Fibroblast of skin of abdomen (primary cell): Measurements from ENCODE around the gene ADGRG3.
"Not testable (repeated sequence)": the region's sequence is repeated elsewhere in the genome, so short reads cannot be mapped to it uniquely, and the experiment has no call there.

Experiments used
- DNase-seq: peaks from one replicate; pipeline ENCODE4 v3.0.0-alpha.2; 2013

ADGRG3 gene

GRCh38 chr16:57663917-57664661, 4.0 kb upstream of the ADGRG3 start:
- no peak for DNase-seq

- no peak for DNase-seq
Observed at GRCh38 chr16:57664662-57665025, 3.5 kb upstream of the ADGRG3 start.

DNA sequence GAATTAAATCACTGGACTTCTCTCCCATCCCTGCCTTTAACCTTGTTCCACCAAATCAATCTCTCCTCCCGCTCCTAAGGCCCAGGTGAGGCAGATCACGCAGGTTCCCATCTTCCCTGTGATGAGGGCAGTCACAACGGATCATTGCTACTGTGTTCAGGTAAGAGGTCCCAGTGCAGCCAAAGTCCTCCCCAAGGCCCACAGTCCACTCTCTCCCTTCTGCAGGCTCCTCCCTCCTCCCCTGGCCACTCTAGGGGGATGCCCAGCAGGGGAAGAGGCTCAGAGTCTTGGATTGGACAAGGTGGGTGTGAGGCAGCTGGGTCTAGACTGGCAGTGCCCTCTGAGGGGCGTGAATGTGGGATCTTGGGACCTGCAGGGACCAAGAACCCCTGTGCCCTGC, 2.6 kb upstream of the ADGRG3 start:
- DNase-seq: no peak

- DNase-seq: no peak
Observed at GRCh38 chr16:57666353-57667047, 1.6 kb upstream of the ADGRG3 start.

GRCh38 chr16:57667048-57667525, 1.0 kb upstream of the ADGRG3 start:
- DNase-seq: no peak

- no peak for DNase-seq
Observed at GRCh38 chr16:57667526-57668262, 412 bp upstream of the ADGRG3 start.

DNA sequence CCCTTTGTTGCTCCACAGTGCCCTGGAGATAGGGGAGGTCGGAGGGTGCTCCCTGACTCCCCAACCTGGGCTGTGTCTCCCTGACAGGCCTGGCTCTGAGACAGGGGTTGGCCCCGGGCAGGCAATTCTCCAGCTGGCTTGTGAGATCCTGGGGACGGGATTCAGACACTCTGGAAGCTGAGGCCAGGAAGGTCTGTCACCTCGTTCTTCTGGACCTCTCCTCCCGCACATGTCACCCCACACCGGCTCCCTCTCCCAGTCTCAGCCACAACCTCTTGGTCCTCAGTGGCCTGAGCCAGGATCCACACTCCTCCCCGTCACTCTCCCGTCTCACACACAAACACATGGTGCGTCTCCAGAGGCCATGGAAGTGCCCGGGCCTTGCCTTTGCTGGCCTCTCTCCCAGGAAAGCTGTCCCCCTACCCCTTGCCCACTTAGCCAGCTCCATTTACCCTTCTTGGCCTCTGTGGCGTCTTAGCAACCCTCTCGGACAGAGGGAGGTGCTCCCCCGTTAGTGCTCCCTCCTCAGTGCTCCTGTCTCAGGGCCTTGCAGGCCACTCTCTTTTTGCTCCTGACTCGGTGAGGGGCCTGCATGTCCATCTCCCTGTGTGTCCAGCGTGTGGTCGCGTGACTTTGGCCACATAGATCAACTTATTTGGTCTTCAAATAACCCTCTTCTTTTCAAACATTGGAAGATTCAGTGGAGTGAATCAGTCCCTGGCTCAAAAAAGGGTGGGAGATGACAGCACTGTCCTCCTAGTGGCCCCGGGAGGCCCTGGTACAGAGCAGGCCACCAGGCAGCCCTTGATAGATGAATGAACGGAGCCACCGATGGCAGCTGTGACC, 747 bp downstream of the ADGRG3 start:
- DNase-seq: no peak

- no peak for DNase-seq
Observed at GRCh38 chr16:57669476-57670162, 1.5 kb downstream of the ADGRG3 start.

DNA sequence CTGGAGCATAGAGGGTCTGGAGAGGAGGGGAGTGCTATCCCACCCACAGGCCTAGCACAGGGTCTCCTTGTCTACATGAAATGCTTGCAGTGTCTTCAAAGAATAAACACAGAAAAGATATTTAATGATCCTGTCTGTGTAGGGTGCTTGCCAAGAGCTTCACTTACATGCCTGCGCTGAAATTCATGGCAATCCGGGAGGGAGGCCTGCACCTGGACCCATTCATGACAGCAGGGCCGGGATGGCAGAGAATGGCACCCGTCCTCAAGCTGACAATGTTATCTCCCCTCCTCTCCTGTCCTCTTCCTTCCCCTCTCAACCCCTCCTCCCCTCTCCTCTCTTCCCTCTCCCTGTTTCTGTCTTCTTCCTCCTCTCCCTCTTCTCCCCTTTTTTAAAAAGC, 2.1 kb downstream of the ADGRG3 start:
- no peak for DNase-seq

DNA sequence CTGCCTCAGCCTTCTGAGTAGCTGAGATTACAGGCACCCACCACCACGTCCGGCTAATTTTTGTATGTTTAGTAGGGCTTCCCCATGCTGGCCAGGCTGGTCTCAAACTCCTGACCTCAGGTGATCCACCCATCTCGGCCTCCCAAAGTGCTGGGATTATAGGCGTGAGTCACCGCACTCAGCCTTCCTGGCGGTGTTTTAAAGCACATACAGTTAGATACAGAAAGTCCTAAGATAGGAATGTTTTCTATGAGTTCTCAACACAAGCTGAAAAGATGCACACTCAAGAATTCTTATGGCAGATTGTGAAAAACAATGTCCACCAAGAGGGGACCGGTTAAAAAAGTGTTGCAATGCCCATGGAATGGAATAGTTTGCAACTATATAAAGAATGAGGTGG, 3.3 kb downstream of the ADGRG3 start:
- not testable (repeated sequence) for DNase-seq

DNA sequence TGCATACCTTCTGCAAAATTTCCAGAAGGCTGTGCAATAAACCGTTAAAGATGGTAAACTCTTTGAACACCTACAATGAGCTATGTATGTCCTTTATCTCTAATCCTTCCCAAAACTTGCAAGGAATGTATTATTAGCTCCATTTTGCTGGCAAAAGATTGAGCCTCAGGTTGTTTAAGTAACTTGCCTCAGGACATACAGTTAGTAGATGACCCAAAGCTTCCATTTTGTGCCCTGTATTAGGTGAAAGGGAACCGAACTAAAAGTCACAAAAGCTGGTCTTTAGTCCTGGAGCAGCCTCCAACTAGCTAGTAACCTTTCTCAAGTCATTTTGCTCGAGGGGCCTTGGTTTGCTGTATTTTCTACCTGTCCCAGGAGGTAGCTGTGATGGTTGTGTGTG, 4.3 kb downstream of the ADGRG3 start:
- no peak for DNase-seq

- DNase-seq: no peak
Observed at GRCh38 chr16:57672824-57673223, 4.7 kb downstream of the ADGRG3 start.

- no peak for DNase-seq
Observed at GRCh38 chr16:57675741-57676551, 7.8 kb downstream of the ADGRG3 start.

- no peak for DNase-seq
Observed at GRCh38 chr16:57676553-57677085, 8.5 kb downstream of the ADGRG3 start.

- DNase-seq: no peak
Observed at GRCh38 chr16:57677622-57678369, 9.7 kb downstream of the ADGRG3 start.

DNA sequence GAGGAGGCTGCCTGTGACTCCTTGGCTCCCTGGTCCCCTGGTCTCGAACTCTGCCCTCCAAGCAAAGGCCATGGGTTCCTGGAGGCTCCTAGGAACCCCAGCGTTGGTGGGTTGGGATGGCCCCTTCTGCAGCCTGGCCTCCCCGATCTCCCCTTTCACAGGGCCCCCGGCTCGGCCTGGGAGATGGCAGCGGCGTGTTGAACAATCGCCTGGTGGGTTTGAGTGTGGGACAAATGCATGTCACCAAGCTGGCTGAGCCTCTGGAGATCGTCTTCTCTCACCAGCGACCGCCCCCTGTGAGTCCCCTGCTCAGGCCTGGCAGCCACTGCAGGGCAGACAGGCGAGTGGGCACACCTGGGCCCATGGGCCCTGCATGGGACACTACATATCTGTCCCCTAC, 10.9 kb downstream of the ADGRG3 start:
- DNase-seq: no peak

DNA sequence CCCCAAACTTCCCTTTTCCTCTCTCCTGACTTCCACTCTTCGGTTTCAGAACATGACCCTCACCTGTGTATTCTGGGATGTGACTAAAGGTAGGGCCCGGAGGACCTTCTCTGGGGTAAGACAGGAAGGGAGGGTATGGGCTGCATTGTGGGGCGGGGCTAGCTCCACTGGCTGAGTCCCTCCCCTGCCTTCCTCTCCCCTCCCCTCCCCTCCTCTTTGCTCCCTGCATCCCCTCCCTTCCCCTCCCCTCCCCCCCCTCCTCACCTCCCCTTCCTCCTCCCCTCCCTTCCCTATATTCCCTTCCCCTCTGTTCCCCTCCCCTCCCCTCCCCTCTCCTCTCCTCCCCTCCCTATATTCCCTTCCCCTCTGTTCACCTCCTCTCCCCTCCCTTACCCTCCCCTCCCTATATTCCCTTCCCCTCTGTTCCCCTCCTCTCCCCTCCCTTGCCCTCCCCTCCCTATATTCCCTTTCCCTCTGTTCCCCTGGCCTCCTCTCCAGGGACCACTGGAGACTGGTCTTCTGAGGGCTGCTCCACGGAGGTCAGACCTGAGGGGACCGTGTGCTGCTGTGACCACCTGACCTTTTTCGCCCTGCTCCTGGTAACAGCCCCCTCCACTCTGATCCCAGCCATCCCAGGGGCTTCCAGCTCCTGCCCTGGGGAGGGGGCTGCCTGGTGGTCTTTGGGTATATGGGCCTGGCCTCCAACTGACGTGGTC, 11.8 kb downstream of the ADGRG3 start:
- DNase-seq: no peak

DNA sequence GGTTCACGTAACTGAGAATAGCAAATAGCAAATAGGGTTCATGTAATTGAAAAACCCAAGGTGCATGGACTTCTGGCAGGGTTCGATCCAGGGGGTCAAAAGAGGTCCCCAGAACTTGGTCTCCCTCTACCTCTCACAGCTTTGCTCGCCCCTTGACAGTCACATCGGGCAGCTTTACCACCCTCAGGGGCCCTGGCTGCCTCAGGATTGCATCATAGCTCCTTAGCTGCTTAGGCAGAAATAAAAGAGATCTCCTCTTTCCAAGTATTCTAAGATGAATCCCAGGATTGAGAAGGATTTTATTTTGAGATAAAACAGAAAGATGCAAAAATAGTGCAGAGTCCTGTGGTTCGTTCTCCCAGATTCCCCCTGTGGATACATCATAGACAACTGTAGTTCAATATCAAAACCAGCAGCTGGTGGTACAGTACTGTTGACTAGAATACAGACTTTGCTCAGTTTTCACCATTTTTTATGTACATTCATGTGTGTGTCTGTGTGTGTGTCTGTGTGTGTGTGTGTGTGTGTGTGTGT, 12.8 kb downstream of the ADGRG3 start:
- no peak for DNase-seq
